Measurements from ENCODE around the gene NGEF.

NGEF gene

DNA sequence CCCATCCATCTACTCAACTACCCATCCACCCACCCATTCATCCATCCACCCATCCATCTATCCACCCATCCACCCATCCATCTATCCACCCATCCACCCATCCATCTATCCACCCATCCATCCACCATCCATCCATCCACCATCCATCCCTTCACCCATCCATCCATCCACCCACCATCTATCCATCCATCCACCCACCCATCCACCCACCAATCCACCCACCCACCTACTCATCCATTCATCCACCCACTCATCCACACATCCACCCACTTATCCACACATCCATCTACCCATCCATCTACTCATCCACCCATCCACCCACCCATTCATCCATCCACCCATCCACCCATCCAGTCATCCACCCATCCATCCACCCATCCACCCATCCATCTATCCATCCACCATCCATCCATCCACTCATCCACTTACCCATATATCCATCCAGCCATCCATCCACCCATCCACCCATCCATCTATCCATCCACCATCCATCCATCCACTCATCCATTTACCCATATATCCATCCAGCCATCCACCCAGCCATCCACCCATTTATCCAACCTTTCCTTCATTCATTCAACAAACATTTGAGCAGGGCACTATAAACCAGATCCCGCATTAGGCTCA is 2.1 kb upstream of the NGEF start:
- no peak overlapping the region for H3K4me3 Mint-ChIP-seq
- no peaks in the 10 kb centered on the region for H3K36me3 Mint-ChIP-seq
- no peaks in the 10 kb centered on the region for H3K4me1 Mint-ChIP-seq
- H3K27me3 Mint-ChIP-seq, result no peaks in the 10 kb centered on the region
- no peaks in the 10 kb centered on the region for H3K9me3 Mint-ChIP-seq
- no peak overlapping the region for H3K27ac Mint-ChIP-seq

DNA sequence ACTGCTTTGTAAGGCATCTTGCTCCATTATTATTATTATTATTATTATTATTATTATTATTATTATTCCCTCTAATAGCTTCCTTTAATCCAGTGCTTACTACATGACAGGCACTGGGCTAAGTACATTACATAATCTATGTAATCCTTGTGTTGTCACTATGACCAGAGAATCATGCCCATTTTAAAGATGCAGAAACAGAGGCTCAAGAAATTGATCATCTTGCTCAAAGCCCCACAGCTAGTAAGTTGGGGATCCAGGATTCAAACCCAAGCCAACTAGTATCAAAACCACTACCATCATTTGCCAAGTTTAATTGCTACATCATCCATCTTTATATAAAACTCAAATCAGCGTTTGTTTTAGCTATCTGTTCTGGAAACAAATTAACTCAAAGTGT is 594 bp upstream of the NGEF start:
- Mint-ChIP-seq H3K27me3 (no peaks in the 10 kb centered on the region), H3K36me3 (no peaks in the 10 kb centered on the region), H3K27ac (no peak overlapping the region), H3K9me3 (no peaks in the 10 kb centered on the region), H3K4me1 (no peaks in the 10 kb centered on the region), H3K4me3 (no peak overlapping the region)

DNA sequence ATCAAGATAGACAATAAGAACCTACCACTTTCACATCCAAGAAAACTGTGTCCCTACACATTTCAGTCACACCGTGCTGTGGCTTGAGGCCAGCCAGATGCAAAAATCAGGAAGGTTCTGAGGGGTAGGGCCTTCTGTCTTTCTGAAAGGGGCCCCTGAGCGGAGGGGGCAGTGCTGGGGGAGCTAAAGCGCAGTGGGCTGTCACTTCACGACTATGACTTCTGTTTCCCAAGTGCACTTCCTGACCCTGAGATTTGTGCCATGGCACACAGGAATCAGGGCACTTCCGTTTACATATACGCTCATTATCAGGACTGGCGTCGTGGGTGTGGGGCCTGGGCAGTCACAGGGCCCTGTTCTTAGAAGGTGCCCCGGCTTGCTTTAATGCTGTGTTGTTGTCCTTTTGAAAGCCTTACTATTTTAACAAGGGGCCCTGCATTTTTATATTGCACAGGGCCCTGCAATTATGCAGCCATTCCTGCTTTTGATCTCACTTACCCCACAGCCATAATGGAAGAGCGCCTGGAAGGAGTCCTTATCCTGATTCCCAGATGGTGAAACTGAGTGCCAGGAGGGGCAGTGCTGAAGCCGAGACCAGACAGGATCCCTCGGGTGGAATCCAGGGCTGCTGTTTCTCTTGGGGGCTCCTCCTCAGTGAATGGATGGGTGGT is 620 bp downstream of the NGEF start:
- Mint-ChIP-seq H3K36me3 (no peaks in the 10 kb centered on the region), H3K27ac (no peak overlapping the region), H3K9me3 (no peaks in the 10 kb centered on the region), H3K27me3 (no peaks in the 10 kb centered on the region), H3K4me1 (no peaks in the 10 kb centered on the region), H3K4me3 (no peak overlapping the region)

DNA sequence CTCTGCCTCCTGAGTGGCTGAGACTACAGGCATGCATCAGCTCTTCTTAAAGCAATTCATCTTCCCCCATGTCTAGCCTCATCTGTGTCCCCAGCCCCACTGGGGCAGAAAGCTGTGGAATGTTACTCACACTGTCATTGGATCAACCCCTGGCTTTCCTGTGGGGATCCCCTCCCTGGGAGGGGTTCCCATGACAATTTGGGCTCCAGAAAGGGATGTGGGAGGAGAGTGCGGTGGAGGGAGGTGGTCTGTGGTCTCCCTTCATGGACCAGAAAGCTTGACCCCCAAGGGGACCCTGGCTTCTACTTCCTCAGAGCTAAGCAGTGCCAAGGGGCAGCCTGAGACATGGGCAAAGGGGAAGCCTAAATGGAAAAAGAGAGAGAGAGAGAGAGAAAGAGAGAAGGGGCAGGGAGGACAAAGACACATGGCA is 1.3 kb downstream of the NGEF start:
- no peaks in the 10 kb centered on the region for H3K4me1 Mint-ChIP-seq
- no peaks in the 10 kb centered on the region for H3K27me3 Mint-ChIP-seq
- no peaks in the 10 kb centered on the region for H3K9me3 Mint-ChIP-seq
- peak overlapping the region; percentile 46 for H3K27ac Mint-ChIP-seq
- no peak overlapping the region for H3K4me3 Mint-ChIP-seq
- no peaks in the 10 kb centered on the region for H3K36me3 Mint-ChIP-seq

DNA sequence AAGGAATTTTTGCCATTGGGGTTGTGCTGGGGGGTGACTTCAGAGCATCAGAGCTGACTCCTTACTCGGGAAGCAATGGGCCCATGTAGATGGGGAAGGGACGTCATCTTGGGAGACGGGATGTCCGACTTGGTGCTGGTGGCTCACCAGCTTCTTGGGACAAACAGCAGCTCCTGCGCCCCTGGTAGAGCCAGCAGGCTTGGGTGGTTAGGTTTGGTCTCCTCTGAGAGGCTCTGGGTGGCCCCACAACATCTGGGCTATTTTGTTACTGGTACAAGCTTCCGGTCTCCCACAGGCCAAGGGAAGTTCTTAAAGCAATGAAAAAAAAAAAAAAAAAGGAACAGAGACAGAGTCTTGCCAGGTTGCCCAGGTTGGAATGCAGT is 1.8 kb downstream of the NGEF start:
- Mint-ChIP-seq H3K27ac (no peak overlapping the region), H3K4me3 (no peak overlapping the region), H3K36me3 (no peaks in the 10 kb centered on the region), H3K27me3 (no peaks in the 10 kb centered on the region), H3K9me3 (no peaks in the 10 kb centered on the region), H3K4me1 (no peaks in the 10 kb centered on the region)

DNA sequence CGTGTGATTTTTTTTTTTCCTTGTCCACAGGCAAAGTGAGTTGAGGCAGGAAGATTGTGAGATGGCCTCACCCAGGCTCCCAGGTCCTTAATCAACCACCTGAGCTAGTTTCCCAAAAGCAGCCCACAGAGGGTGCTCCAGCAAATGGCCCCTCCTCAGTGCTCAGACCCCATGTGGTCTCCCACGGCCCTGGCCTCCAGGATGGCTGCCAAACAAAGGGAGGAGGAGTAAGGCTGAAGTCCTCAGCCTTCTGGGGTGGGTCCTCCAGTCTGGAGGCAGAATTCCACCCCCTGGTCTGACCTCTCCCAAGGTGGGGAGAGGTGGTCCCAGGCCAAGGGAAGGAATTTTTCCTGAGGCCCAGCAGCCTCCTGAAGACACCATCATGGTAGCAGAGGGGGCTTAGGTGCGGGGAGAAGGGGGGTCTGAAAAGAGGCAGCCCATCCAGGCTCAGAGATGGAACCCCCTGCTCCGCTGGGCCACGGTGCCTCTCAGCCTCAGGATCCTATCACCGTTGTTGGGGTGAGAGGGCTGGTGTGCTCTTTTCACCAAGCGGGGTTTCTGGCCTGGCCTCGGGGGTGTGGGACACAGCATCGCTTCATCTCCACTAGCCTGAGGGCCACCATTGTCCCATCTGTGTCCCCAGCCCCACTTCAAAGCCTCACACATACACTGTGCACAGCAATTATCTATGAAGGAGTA is 2.3 kb downstream of the NGEF start:
- no peaks in the 10 kb centered on the region for H3K27me3 Mint-ChIP-seq
- H3K36me3 Mint-ChIP-seq, result no peaks in the 10 kb centered on the region
- no peak overlapping the region for H3K4me3 Mint-ChIP-seq
- no peaks in the 10 kb centered on the region for H3K4me1 Mint-ChIP-seq
- no peak overlapping the region for H3K27ac Mint-ChIP-seq
- no peaks in the 10 kb centered on the region for H3K9me3 Mint-ChIP-seq

DNA sequence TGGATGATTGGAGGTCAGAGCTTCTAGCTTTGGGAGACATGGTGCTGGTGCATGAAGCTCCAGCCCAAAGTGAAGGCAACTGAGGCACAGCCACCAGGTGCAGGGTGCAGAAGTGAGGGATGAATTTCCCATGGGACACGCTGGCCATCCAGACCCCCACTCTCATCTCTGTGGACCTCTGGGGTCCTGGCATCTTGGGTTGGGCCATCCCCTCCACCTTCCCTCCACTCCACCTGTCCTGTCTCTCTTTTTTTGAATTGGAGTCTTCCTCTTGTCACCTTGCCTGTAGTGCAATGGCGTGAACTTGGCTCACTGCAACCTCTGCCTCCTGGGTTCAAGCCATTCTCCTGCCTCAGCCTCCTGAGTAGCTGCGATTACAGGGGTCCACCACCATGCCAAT is 3.4 kb downstream of the NGEF start:
- no peak overlapping the region for H3K4me3 Mint-ChIP-seq
- no peak overlapping the region for H3K27ac Mint-ChIP-seq
- no peaks in the 10 kb centered on the region for H3K9me3 Mint-ChIP-seq
- no peaks in the 10 kb centered on the region for H3K36me3 Mint-ChIP-seq
- H3K27me3 Mint-ChIP-seq, result no peaks in the 10 kb centered on the region
- H3K4me1 Mint-ChIP-seq, result no peaks in the 10 kb centered on the region

DNA sequence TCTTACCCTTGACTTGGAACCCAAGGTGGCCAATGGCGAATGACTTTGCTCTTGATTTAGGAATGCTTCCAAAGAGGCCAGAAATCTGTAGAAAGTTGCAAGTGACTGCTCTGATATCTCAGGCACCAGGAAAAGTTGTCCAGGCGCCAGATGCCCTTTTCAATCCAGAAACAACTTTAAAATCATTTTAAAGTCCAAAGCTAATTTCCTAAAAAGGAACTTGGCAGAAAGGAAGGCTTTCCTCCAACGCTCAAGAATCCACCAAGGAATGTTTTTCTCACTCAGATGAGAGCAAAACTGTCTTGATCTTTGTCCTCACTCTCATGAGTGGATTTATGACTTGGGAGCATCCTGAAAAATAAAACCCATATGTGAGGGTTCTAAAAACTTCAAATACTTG is 5.3 kb downstream of the NGEF start:
- Mint-ChIP-seq H3K9me3 (no peaks in the 10 kb centered on the region), H3K27ac (no peak overlapping the region), H3K27me3 (no peaks in the 10 kb centered on the region), H3K4me3 (no peak overlapping the region), H3K36me3 (no peaks in the 10 kb centered on the region), H3K4me1 (no peaks in the 10 kb centered on the region)

DNA sequence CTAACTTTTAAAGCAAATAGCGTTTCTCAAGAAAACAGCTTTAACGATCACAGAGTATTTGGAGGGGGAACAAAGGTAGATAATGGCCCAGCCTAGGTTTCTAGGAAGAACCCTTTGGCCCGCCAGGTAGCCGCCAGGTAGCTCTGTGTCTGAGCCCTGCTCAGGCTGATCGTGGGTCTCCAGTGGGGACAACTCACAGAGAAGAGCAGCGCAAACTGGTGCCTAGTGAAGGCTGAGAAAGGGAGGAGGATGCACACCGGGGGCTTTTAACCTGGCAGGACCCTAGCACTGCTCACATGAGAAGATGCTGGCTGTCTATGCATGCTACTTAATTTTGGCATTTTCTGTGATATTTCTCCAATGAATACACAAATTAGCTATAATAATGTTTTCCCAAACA is 5.8 kb downstream of the NGEF start:
- Mint-ChIP-seq H3K27me3 (no peaks in the 10 kb centered on the region), H3K36me3 (no peaks in the 10 kb centered on the region), H3K27ac (no peak overlapping the region), H3K9me3 (no peaks in the 10 kb centered on the region), H3K4me1 (no peaks in the 10 kb centered on the region), H3K4me3 (no peak overlapping the region)

DNA sequence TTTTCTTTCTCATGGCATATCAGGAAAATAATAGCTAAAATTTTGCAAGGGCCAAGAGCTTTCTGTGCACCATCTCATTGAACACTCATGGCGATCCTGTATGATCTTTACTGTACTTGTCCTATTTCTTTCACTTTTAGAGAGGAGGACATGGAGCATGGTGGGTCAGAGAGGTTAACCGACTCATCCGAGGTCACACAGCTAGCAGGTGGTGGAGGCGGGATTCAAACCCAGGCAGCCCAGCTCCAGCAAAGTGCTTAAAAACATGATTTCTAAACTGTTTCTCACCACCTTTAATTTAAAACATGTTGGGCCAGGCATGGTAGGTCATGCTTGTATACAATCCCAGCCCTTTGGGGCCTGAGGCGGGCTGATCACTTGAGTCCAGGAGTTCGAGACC is 6.4 kb downstream of the NGEF start:
- no peaks in the 10 kb centered on the region for H3K4me1 Mint-ChIP-seq
- no peak overlapping the region for H3K27ac Mint-ChIP-seq
- H3K9me3 Mint-ChIP-seq, result no peaks in the 10 kb centered on the region
- no peaks in the 10 kb centered on the region for H3K36me3 Mint-ChIP-seq
- H3K4me3 Mint-ChIP-seq, result no peak overlapping the region
- no peaks in the 10 kb centered on the region for H3K27me3 Mint-ChIP-seq

DNA sequence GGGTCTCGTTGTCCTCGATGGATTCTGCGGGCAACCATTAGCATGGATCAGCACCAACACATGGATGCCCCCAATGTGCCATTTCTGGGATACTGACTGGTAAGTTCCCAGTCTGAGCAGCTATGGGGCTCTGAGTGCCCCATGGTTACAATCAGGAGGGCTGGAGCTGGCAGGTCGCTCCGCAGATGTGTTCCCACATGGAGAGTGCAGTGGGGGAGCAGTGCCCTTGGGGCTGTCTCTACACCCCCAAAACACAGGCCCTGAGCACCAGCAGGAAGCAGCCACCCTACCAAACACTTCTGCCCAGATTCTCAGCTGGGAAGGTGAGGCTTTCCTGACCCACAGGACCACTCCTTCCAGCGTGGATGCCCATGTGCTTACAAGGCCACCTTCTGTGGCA is 8.0 kb downstream of the NGEF start:
- Mint-ChIP-seq H3K27ac (no peak overlapping the region), H3K36me3 (no peaks in the 10 kb centered on the region), H3K9me3 (no peaks in the 10 kb centered on the region), H3K4me3 (no peak overlapping the region), H3K27me3 (no peaks in the 10 kb centered on the region), H3K4me1 (no peaks in the 10 kb centered on the region)

DNA sequence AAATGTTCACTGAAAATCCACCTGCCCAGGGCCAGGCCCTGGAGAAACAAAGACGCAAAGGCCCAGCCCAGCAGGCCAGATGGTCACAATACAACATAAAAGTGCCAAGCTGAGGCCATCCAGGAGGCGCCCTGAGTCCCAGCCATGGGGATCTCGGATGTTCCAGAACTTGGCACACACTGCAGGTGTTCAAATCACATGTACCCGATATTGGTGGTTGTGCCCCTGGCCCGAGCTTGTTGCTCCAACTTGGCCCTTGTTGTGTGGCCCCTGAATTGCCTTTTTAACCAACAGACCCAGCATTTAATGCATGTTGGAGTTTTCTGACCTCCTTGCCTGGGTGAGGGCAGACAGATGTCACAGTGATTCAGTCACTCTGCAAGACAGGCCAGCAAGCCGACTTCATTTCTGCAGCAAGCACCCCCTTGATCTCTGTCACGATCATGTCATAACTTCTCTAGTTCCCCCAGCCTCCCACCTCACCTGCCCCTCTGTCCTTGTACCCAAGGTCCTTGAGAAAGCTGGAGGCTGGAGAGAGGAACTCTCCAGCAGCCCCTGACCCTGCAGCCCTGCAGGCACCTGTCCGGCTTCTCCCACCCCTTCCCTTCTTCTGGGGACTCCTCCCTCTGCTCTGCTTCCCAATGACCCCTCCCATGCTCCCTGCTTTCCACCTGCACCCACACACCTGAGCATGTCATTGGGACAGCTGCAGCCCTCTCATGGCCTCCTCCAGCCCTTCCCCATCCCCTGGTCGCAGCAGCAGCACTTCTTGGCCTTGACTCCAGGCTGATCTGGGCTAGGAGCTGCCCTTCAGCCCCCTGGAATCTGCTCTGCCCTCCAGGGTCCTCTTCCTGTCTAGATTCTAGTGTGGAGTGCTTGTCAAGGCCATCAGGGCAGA is 9.1 kb downstream of the NGEF start:
- Mint-ChIP-seq H3K27ac (no peak overlapping the region), H3K9me3 (no peaks in the 10 kb centered on the region), H3K4me1 (no peaks in the 10 kb centered on the region), H3K4me3 (no peak overlapping the region), H3K36me3 (no peaks in the 10 kb centered on the region), H3K27me3 (no peaks in the 10 kb centered on the region)

DNA sequence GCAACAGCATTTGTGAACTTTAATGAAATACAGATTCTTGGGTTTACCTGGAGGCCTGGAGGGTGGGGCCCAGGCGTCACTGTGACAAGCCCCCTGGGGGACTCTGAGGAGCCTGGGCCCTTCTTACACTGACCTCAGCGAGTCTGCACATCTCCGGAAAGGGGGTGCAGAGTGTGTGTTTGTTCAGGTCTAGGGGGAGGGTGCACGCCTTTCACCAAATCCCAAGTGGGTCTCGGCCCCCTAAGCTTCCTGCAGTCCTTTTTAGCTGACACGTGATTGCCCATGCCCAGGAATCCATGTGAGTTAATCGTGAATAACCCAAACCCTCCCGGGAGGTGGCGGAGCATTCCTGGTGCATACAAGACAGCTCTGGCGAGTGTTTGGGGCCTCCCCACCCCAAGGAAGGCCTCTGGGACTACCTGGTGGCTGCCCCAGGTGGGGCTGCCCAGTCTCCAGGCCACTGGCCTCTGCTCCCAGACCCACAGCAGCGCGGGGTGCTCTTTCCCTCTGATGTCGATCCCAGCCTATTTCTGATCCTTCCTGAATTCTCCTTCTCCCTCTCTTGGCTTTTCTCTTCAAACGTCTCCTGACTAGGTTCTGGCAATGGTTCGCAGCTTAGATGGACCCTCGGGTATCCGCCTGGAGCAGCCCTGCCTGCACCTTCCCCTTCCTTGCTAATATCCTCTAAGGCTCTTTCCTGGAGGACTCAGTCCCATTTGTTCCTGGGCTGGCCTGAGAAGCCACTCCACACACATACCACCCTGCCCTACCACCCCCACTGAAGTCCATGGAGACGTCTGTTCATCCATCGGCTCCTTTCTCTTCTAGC is 10.0 kb downstream of the NGEF start:
- no peaks in the 10 kb centered on the region for H3K9me3 Mint-ChIP-seq
- H3K27ac Mint-ChIP-seq, result no peak overlapping the region
- no peak overlapping the region for H3K4me3 Mint-ChIP-seq
- H3K27me3 Mint-ChIP-seq, result no peaks in the 10 kb centered on the region
- no peaks in the 10 kb centered on the region for H3K4me1 Mint-ChIP-seq
- H3K36me3 Mint-ChIP-seq, result no peaks in the 10 kb centered on the region

DNA sequence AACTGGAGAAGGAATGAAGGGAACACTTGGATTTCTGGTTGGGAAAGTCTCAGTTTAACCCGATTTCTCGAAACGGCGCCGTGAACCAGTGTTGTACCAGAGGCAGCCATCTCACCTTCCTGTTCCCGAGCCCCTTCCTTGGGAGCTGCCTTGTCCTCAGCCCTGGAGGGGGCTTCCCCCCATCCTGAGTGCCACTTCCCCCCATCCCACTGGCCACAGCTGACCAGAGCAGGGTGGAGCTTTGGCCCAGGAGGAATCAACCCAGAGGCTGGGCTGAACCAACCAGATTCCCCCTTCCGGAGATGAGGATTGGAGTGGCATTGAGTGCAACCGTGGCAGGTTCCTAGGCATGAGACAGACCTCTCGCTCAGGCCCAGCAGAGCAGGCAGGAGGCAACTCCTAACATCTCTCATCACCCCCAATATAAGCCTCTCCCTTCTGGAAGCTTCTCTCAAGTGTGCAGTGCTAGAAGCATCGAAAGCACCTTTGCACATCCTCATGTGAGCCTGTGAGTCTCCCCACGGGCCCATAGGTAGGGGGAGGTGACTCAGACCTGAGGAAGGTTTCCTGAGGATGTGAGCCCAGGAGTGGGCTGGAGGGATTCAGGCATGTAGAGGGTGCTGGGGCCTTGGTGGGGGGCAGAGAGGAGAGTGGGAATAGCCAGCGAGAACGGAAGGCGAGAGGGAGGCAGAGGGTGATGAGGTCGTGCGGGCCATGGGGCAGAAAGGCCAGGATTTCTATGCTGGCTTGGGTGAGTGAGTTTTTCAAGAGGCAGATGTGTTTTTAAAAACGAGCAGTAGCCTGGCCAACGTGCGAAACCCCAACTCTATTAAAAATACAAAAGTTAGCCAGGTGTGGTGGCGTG is 11.9 kb downstream of the NGEF start:
- H3K4me1 Mint-ChIP-seq, result no peaks in the 10 kb centered on the region
- H3K36me3 Mint-ChIP-seq, result no peaks in the 10 kb centered on the region
- H3K27ac Mint-ChIP-seq, result no peak overlapping the region
- no peaks in the 10 kb centered on the region for H3K27me3 Mint-ChIP-seq
- no peaks in the 10 kb centered on the region for H3K9me3 Mint-ChIP-seq
- no peak overlapping the region for H3K4me3 Mint-ChIP-seq
